NCI-H748 treated with DMSO at 0.1 percent for 48 hours (cell line): ENCODE measurements around the gene ZBTB8A.
"Not testable (repeated sequence)": the region's sequence is repeated elsewhere in the genome, so short reads cannot be mapped to it uniquely, and the experiment has no call there.

Source experiments
- DNase-seq: peaks from one replicate; lab custom pipeline; 2025; lab: John Stamatoyannopoulos, UW

ZBTB8A gene

GRCh38 chr1:32538887-32539583, at the start of gene ZBTB8A:
TSS of gene ZBTB8A (plus strand) at chr1:32539427. CDS start at chr1:32592932, 53,505 bp downstream.
- DNase-seq, result peak; percentile 34

- DNase-seq, result no peak
Measured at GRCh38 chr1:32489774-32490454, 49.3 kb upstream of the ZBTB8A start.

- no peak for DNase-seq
Measured at GRCh38 chr1:32491386-32491785, 47.8 kb upstream of the ZBTB8A start.

GRCh38 chr1:32494196-32494595, 45.0 kb upstream of the ZBTB8A start:
- DNase-seq, result no peak

GRCh38 chr1:32494711-32495337, 44.4 kb upstream of the ZBTB8A start:
- DNase-seq, result no peak

GRCh38 chr1:32496127-32496526, 43.1 kb upstream of the ZBTB8A start:
- DNase-seq, result no peak

GRCh38 chr1:32498751-32499150, 40.5 kb upstream of the ZBTB8A start:
- DNase-seq, result no peak

GRCh38 chr1:32500387-32501209, 38.6 kb upstream of the ZBTB8A start:
- DNase-seq, result peak; percentile 7

- no peak for DNase-seq
Measured at GRCh38 chr1:32501865-32502264, 37.4 kb upstream of the ZBTB8A start.

GRCh38 chr1:32503153-32503552, 36.1 kb upstream of the ZBTB8A start:
- no peak for DNase-seq

- no peak for DNase-seq
Measured at GRCh38 chr1:32507021-32507420, 32.2 kb upstream of the ZBTB8A start.

GRCh38 chr1:32508761-32509160, 30.5 kb upstream of the ZBTB8A start:
- DNase-seq, result no peak

- DNase-seq, result no peak
Measured at GRCh38 chr1:32509939-32510338, 29.3 kb upstream of the ZBTB8A start.

- DNase-seq, result no peak
Measured at GRCh38 chr1:32516402-32516801, 22.8 kb upstream of the ZBTB8A start.

GRCh38 chr1:32518976-32519375, 20.3 kb upstream of the ZBTB8A start:
- no peak for DNase-seq

- DNase-seq, result no peak
Measured at GRCh38 chr1:32521165-32521564, 18.1 kb upstream of the ZBTB8A start.

- no peak for DNase-seq
Measured at GRCh38 chr1:32525053-32525452, 14.2 kb upstream of the ZBTB8A start.

- DNase-seq, result no peak
Measured at GRCh38 chr1:32525661-32526444, 13.4 kb upstream of the ZBTB8A start.

GRCh38 chr1:32528550-32528949, 10.7 kb upstream of the ZBTB8A start:
- DNase-seq, result not testable (repeated sequence)

GRCh38 chr1:32533792-32534327, 5.4 kb upstream of the ZBTB8A start:
- no peak for DNase-seq

- DNase-seq, result no peak
Measured at GRCh38 chr1:32536117-32536516, 3.1 kb upstream of the ZBTB8A start.
